ENCODE measurements around the gene SOX18. TPM values are rescaled to one million over a fixed set of nuclear protein-coding genes. Genes with fewer than 3 reads are reported as not detected.

SOX18 gene
- total and polyA plus RNA-seq, 2 donors from 2014 or later = 36.5 to 56.7 TPM

DNA sequence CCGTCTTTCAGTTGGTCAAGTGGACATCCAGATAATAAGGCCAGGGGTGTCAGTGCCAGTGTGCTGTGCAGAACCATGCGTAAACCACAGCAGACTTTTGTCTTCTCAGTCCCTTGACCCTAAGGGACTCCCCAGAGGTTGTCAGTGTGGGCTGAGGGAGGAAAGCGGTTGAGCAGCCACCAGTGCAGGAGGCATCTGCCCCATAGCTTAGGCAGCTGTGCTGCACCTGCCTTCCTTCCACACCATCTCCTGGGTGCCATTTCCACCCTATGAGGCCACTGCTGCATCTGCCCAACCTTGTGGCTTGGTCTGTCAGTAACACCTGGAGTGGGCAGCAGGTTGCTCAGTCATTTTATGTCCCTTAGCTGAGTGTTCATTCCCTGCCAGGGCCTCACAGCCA lies 42.5 kb downstream of the SOX18 start:
- DNase-seq = no peak
- Histone ChIP-seq H3K9me3 (ENCODE audit: control insufficient read depth in 2 of 3, insufficient read depth in 1 of 3, low read length in 3 of 3) (no peaks in the 10 kb centered on the region), H3K4me3 (ENCODE audit: low read length in 3 of 3) (no peak overlapping the region), H3K4me1 (ENCODE audit: control insufficient read depth in 2 of 3, insufficient read depth in 2 of 3, low read depth in 1 of 3, low read length in 3 of 3) (peaks cover 0 to 8% (median 0%) of the 10 kb centered on the region in 3 donors), H3K9ac (ENCODE audit: low read length in 3 of 3) (no peak overlapping the region), H3K27ac (ENCODE audit: low read depth in 2 of 2, low read length in 2 of 2) (peak overlapping the region; percentile 25 to 48), H3K27me3 (ENCODE audit: control insufficient read depth, insufficient read depth, low read length) (no peaks in the 10 kb centered on the region), H3K36me3 (ENCODE audit: control insufficient read depth in 2 of 3, insufficient read depth in 3 of 3, low read length in 3 of 3) (peaks cover 12 to 47% (median 33%) of the 10 kb centered on the region in 3 donors)
- intact Hi-C loops (cut with DNase I) = no loop called here
- no peak for FAIRE-seq
- TF ChIP-seq, protein P1, sequence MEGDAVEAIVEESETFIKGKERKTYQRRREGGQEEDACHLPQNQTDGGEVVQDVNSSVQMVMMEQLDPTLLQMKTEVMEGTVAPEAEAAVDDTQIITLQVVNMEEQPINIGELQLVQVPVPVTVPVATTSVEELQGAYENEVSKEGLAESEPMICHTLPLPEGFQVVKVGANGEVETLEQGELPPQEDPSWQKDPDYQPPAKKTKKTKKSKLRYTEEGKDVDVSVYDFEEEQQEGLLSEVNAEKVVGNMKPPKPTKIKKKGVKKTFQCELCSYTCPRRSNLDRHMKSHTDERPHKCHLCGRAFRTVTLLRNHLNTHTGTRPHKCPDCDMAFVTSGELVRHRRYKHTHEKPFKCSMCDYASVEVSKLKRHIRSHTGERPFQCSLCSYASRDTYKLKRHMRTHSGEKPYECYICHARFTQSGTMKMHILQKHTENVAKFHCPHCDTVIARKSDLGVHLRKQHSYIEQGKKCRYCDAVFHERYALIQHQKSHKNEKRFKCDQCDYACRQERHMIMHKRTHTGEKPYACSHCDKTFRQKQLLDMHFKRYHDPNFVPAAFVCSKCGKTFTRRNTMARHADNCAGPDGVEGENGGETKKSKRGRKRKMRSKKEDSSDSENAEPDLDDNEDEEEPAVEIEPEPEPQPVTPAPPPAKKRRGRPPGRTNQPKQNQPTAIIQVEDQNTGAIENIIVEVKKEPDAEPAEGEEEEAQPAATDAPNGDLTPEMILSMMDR (IDR thresholded peaks at IDR 0.05; ENCODE audit: borderline replicate concordance, extremely low read depth, insufficient read depth) = no peak

DNA sequence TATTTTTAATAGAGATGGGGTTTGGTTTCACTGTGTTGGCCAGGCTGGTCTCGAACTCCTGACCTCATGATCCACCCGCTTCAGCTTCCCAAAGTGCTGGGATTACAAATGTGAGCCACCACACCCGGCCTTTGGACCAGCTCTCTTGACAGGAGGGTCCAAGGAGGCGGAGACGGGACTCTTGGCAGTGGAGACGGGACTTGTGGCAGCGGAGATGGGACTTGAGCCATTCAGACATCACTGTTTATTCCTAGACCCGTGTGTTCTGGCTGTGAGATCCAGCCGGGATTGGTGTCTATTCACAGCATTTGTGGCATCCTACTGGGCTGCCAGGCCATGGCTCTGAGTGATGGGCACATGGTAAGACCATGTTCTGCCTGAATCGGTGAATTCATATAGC lies 42.9 kb downstream of the SOX18 start:
- H3K36me3 ChIP-seq (ENCODE audit: control insufficient read depth in 2 of 3, insufficient read depth in 3 of 3, low read length in 3 of 3) = peaks cover 11 to 48% (median 34%) of the 10 kb centered on the region in 3 donors
- DNase-seq (no peak), FAIRE-seq (no peak)
- intact Hi-C loops (cut with DNase I) = no loop called here
- H3K27ac ChIP-seq (ENCODE audit: low read depth in 2 of 2, low read length in 2 of 2) = peak overlapping the region; percentile 25 to 48
- H3K9ac ChIP-seq (ENCODE audit: low read length in 3 of 3) = no peak overlapping the region
- H3K4me1 ChIP-seq (ENCODE audit: control insufficient read depth in 2 of 3, insufficient read depth in 2 of 3, low read depth in 1 of 3, low read length in 3 of 3) = peaks cover 0 to 8% (median 0%) of the 10 kb centered on the region in 3 donors
- TF ChIP-seq, protein P1 (IDR thresholded peaks at IDR 0.05; ENCODE audit: borderline replicate concordance, extremely low read depth, insufficient read depth) = no peak
- H3K9me3 ChIP-seq (ENCODE audit: control insufficient read depth in 2 of 3, insufficient read depth in 1 of 3, low read length in 3 of 3) = no peaks in the 10 kb centered on the region
- H3K27me3 ChIP-seq (ENCODE audit: control insufficient read depth, insufficient read depth, low read length) = no peaks in the 10 kb centered on the region
- no peak overlapping the region for H3K4me3 ChIP-seq (ENCODE audit: low read length in 3 of 3)

DNA sequence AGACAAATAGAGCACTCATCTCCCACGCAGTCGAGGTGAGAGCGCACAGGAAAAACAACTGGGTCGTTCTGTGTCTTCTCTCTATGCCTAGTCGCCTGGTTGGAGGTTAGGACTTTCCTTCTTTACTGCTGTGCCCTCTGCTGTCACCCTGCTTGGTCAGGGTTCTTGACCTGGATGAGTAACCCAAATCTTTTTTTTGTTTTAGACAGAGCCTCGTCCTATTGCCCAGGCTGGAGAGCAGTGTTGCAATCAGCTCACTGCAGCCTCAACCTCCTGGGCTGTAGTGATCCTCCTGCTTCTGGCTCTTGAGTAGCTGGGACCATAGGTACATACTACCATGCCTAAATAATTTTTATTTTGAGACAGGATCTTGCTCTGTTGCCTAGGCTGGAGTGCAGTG lies 44.0 kb downstream of the SOX18 start:
- intact Hi-C loops (cut with DNase I) = no loop called here
- FAIRE-seq = no peak

More for the DNA sequence above, 44.0 kb downstream of the SOX18 start:
- H3K4me3 ChIP-seq (ENCODE audit: low read length in 3 of 3) = no peak overlapping the region
- DNase-seq = no peak
- peaks cover 0 to 8% (median 0%) of the 10 kb centered on the region in 3 donors for H3K4me1 ChIP-seq (ENCODE audit: control insufficient read depth in 2 of 3, insufficient read depth in 2 of 3, low read depth in 1 of 3, low read length in 3 of 3)
- H3K9ac ChIP-seq (ENCODE audit: low read length in 3 of 3) = no peak overlapping the region
- no peaks in the 10 kb centered on the region for H3K9me3 ChIP-seq (ENCODE audit: control insufficient read depth in 2 of 3, insufficient read depth in 1 of 3, low read length in 3 of 3)
- no peaks in the 10 kb centered on the region for H3K27me3 ChIP-seq (ENCODE audit: control insufficient read depth, insufficient read depth, low read length)
- TF ChIP-seq, protein P1 (IDR thresholded peaks at IDR 0.05; ENCODE audit: borderline replicate concordance, extremely low read depth, insufficient read depth) = no peak
- H3K36me3 ChIP-seq (ENCODE audit: control insufficient read depth in 2 of 3, insufficient read depth in 3 of 3, low read length in 3 of 3) = peaks cover 5 to 44% (median 31%) of the 10 kb centered on the region in 3 donors
- no peak overlapping the region for H3K27ac ChIP-seq (ENCODE audit: low read depth in 2 of 2, low read length in 2 of 2)

Data from kidney (tissue), 14 donors.